Activated CD4-positive, CD25-positive, alpha-beta regulatory T cell treated with anti-CD3 and anti-CD28 coated beads, Interleukin-2, amount 50 U/mL, for 16 hours (primary cell): Measurements from ENCODE around the gene BEST2.

Source experiments
- DNase-seq: peaks from one replicate; pipeline ENCODE4 v3.0.0-alpha.2; 2020; ENCODE audit warnings: low read depth, low spot score

The BEST2 gene

DNA sequence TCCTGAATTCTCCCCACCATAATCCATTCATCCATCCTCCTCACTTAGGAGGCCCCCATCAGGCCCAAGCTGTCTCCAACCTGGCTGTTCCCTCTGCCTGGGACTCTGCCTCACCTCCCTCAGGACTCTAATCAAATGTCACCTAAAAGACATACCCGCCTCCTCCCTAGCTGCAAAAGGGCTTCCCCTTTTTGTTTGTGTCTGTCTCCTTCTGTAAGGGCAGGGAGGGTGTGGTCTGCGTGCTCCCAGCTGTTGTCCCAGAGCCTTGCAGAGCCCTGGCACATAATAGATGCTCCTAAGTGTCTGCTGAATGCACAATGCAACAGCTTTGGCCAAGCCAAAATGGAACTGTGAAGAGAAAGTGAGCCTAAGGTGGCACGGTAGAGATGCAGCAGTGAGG lies 21.5 kb upstream of the BEST2 start:
- DNase-seq, result no peak

DNA sequence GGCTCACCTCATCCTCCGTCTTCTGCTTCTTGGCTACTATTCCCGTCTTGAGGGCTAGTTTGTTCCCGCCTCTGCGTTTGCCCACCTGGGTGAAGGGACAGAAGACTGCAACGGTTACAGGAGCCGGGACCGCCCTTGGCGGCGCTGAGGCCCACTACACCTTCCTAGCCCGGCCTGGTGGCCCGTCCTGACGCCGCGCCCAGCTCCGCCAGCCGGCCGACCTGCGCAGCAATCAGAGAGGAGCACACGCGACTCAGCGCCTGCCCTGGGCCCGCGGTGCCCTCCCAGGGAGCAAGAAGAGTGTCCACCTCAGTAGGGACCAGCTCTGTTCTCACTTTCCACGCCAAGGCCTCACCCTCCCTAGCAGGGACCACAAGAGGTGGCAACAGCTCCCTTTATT lies 20.3 kb upstream of the BEST2 start:
- no peak for DNase-seq

DNA sequence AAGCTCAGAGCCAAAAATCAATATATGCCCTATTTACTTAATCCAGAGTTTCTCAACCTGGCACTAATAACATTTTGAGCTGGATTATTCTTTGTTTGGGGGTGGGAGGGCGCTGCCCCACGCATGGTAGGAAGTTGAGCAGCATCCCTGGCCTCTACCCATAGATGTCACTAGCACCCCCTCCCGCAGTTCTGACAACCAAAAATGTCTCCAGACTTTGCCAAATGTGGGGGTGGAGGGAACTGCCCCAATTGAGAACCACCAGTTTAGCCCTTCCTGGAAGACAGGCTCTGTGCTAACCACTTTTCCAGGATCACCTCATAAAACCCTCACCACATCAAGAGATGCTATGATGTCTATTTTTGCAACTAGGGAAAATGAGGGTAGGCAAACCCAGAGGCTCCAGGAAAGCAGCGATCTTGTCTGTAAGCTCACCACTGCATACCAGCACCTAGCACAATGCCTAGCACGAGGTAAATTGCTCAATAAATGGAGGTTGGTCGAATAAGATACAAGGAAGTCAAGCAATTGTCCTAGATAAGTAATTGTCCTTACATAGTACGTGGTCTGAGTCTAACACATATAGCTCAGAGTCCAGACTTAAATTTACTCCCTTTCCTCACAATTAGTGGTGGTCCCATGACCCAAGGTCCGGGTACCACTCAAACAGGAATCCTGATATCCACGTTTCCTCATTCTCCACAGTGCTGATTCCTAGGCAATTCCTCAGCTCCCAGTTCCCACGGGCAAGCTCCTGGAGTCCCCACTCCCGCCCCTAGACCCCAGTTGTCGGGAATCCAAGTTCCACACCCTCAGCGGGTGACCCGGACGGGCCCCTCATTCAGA lies 18.0 kb upstream of the BEST2 start:
- DNase-seq, result no peak

DNA sequence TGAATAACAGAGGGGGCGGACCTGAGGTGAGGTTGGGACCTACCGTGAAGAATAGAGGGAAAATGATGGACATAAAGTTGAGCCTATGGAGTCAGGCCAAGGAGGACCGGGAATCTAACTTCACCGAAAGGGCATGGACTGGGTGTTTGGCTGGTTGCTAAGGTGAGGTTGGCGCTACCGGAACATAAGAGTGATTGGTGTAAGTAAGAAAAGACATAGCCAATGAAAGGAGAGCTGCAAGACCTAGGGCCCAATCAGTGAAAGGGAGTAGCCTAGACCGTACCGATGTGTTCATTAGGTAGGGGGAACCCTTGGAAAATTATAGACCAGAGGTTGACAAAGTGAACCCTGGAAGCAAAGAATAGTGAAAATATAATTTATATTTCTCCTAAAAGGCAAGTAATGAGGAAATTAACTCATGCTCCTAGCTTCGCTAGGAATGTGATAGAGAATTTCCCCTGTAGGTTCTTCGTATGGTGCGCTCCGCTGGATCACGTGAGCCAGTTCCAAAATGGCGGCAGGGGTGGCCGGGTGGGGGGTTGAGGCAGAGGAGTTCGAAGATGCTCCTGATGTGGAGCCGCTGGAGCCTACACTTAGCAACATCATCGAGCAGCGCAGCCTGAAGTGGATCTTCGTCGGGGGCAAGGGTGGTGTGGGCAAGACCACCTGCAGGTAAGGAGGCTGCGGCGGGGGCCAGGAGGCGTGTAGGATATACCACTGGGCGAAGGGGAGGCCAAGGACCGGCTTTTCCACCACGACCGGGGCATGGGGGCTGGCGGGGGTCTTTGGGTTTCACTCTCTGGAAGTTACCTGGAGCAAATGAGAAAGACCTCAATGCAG lies 14.4 kb upstream of the BEST2 start, which contains the start of gene GET3:
Gene GET3, plus strand, starts transcription at position 503 of the 840 bp plus-strand sequence. Its CDS starts 9 bp downstream, at position 512.
- DNase-seq, result peak; percentile 66

DNA sequence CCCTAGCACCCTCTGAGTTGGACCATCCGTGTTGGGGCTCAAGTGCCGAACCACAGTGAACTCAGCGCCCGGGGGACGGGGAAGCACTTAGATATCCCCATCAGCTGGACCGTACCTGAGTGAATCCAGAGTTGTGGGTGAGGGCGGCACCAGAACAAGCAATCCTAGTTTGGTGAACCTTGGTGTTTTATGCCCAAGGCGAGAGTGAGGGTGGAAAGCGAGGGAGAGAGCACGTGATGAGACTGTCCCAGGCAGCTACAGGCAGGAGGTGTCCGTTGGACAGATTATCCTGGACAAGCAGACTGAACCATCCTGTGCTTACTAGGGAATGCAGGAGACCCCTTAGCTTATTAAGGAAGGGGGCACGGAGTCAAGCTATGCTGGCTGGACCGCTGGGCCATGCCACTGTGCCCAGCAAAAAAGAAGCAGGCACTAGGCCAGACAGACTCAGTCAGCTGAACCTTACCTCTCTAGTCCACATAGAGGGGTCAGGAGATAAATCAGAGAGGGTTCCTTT lies 13.7 kb upstream of the BEST2 start:
- DNase-seq, result no peak

GRCh38 chr19:12745166-12745897 lies 6.3 kb upstream of the BEST2 start:
- DNase-seq, result no peak

- DNase-seq, result no peak
Observed at GRCh38 chr19:12748489-12748888, 3.1 kb upstream of the BEST2 start.

DNA sequence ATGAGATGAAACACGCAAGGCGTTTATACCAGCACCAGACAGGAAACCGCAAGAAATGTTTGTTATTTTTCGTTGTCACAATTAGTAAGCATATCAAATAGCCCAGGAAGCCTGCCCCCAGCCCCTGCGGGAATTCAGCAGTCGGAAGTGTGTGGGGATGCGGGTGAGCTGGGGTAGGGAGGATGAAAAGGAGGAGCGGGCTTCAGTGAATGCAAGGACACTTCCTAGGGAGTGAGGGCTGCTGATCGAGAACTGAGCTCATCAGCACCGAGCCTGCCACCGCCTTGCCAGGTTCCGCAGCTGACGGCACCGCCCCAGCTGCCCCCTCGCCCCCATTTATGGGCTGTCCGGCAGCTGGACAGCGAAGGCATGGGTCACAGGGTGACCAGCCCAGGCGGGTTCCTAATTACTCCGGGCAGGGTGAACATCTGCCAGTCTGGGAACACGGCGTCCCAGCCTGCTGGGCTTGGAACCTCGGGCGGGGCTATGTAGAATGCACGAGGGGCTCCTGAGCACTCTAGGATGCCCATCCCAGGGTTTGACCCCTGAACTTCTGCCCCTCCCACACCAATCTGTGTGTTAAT lies 1.6 kb upstream of the BEST2 start:
- no peak for DNase-seq

- DNase-seq, result no peak
Observed at GRCh38 chr19:12750851-12751250, 740 bp upstream of the BEST2 start.

DNA sequence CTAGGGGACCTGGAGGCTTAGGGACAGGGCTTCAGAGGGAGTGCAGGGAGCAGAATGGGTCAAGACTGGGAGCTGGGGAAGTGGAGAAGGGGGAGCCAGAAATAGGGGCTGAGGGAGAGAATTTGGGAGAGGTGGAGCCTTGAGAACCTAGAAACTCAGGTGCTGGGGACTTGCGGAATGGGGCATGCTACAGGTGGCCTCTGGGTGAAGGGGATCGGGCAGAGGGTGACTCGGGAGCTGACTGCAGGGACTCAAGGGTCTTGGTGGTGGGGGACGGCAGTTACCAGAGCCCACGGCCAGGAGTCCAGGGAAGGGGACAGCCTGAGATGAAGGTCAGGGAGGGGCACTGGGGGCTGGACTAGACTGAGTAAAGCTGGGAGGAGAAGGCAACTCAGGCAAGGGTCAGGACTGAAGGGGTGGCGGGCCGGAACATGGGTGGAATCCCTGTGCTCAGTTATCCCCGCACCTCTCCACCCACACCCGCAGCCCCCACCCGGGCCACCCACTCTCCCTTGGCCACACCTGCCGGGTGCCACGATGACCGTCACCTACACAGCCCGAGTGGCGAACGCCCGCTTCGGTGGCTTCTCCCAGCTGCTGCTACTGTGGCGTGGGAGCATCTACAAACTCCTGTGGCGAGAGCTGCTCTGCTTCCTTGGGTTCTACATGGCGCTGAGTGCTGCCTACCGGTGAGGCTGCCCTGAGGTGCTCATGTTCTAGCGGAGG lies 628 bp downstream of the BEST2 start:
- no peak for DNase-seq

DNA sequence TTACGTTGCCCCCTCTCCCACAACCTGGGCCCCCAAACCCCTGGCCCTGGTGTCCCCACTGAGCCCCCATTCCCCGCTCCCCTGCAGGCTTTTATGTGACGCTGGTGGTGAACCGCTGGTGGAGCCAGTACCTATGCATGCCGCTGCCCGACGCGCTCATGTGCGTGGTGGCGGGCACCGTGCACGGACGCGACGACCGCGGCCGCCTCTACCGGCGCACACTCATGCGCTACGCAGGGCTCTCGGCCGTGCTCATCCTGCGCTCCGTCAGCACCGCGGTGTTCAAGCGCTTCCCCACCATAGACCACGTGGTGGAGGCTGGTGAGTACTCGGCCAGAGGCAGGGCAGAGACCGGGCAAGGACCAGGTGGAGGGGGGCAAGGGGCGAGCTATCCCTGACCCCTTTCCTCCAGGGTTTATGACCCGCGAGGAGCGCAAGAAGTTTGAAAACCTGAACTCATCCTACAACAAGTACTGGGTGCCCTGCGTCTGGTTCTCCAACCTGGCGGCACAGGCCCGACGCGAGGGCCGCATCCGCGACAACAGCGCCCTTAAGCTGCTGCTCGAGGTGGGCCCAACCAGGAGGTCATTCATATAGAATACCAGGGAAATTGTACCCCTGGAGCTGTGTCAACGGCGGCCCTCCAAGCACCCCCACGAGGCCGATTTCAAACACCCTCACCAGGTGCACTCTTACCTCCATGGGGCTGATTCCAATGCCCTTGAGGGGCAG lies 3.0 kb downstream of the BEST2 start:
- no peak for DNase-seq

DNA sequence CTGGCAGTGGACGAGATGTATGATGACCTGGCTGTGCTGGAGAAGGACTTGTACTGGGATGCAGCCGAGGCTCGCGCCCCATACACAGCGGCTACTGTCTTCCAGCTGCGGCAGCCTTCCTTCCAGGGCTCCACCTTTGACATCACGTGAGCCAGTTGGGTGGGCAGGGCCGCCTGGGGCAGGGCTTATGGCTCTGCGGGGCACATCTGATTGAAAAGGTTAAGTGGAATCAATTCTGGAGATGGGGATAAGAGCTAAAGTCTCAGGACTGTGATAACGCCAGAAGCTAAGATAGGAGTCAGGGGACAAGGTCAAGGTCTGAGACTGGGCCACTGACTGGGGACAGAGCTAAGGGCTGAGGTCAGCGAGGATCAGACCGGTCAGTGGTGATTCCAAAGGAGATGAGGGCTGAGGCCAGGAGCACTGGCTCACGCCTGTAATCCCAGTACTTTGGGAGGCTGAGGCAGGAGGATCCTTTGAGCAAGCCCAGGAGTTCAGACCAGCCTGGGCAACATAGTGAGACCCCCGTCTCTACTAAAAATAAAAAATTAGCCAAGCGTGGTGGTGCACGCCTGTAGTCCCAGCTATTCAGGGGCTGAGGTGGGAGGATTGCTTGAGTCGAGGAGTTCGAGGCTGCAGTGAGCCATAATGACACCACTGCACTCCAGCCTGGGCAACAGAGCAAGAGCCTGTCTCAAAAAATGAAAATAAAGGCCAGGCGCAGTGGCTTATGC lies 4.7 kb downstream of the BEST2 start:
- DNase-seq, result no peak

- DNase-seq, result no peak
Observed at GRCh38 chr19:12757544-12758274, 6.1 kb downstream of the BEST2 start.

- DNase-seq, result no peak
Observed at GRCh38 chr19:12759686-12760085, 8.1 kb downstream of the BEST2 start.

- DNase-seq, result no peak
Observed at GRCh38 chr19:12763100-12763499, 11.5 kb downstream of the BEST2 start.

- no peak for DNase-seq
Observed at GRCh38 chr19:12764698-12765097, 13.1 kb downstream of the BEST2 start.

DNA sequence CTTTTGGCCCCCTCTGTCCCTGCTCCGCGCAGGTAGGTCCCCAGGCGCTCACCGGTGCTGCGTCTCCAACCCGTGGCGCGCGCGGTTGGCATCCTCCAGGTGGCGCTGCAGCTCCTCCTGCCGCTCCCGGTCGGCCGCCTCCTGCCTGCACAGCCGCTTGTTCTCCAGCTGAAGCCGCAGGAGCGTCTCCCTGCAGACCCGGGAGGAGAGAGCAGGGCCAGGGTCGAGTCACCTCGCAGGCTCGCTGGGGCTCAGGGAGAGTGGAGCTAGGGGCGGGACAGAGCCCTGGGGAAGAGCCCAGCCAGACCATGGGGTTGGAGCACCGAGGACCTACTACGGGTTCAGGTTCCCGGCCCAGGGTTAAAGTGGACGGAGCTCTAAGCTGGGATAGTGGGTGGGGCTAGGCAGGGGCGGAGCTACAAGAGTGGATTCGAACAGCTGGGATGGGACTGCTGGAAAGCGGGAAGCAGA lies 14.5 kb downstream of the BEST2 start:
- DNase-seq, result no peak

GRCh38 chr19:12767150-12767549 lies 15.6 kb downstream of the BEST2 start:
- DNase-seq, result no peak

GRCh38 chr19:12767666-12768065 lies 16.1 kb downstream of the BEST2 start:
- DNase-seq, result no peak
